A172 (cell line): Measurements from ENCODE around the gene SCG3. TPM values are rescaled to one million over a fixed set of nuclear protein-coding genes. Genes with fewer than 3 reads are reported as not detected.

Experiments used
- DNase-seq: peaks from one replicate; pipeline ENCODE4 v3.0.0-alpha.2; 2015; ENCODE audit warnings: low spot score
- total RNA-seq: library from RNA; depleted of rRNA; stranded (reverse); fragments of >200 nt; shearing (Covaris generic); gene quantifications from 2 replicates; pipeline ENCODE4 v1.2.3, GENCODE V29; 2014

The SCG3 gene
- total RNA-seq, 1 experiment from 2014 or later: not detected

DNA sequence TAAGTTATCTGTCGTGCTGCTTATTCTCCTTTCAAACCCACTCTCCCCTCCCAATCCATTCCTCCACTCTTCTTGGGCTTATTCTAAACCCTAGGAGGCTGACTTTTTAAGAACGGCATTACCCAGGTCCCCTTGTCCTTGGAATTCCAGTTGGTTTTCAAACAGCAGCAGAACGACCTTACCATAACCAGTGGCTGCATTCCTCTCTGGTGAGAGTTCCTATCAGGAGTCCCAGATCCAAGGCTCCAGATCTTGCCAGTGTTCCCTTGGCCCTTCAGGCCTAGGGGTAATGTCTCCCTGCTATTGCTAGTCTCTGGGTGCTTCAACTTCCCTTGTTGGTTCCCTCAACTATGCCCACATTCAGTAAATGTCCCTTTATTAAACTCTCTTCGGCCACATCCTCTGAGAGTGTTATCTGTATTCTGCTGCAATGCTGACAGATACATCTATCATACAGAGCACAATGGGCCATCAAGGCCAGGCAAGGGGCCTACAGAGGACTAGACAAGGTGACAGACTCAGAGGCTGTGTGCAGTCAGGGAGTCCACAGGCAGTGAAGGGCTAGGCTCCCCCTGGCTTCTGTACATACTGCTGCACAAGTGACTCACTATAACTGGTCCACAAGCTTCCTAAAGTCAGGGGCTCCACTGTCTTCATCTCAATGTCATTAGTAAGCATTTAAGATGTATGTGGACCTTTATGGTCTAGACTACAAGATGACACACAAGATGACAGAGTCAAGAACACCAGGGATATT, 46.0 kb downstream of the SCG3 start:
- no peak for DNase-seq

DNA sequence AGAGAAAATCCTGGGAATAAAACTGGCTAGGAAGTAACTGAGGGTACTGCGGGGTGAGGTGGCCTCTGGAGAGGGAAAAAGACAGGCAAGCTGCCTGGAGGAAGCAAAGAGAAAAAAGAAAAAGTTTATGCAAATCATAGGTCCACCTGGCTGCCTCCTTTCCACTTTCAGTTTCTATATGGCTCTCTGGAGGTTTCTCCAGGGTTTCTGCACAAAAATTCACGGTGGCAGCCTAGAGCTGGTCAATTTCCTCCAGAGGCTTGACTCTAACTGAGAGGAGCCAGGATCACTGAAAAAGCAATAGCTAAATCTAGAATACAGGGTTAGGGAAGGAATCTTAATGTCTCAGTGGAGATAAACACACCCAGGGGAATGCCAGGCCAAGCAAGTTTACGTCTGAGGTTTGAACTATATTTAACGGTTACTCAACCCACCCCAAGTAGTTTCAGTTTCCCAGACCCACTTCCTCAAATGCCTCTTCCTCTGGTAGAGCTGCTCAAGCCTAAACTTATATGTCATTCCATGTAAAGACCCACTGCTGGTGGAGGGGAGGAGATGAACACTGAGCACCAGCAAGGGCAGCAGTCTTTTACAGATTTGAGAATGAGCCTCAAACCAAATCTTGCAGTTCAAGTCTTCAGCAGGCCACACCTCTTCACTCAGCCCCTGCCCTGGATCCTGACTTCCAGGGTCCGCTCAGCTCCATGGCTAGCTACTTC, 50.4 kb downstream of the SCG3 start:
- DNase-seq: peak; percentile 26

DNA sequence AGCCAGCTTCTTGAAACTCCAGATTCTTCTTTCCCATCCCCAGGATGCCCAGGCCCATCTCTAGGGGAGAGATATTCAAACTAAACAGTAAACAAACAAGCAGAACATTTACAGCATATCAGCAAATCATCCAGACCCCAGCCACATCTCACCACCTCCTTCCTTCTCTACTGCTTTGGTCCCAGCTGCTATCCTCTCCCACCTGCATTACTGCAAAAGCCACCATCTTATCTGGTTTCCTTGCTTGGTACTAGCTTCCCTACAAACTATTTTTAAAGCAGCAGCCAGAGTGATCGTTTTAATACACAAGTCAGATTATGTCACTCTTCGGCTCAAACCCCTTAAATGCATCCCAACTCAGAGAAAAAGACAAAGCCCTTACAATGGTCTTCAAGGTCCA, 51.3 kb downstream of the SCG3 start:
- no peak for DNase-seq

DNA sequence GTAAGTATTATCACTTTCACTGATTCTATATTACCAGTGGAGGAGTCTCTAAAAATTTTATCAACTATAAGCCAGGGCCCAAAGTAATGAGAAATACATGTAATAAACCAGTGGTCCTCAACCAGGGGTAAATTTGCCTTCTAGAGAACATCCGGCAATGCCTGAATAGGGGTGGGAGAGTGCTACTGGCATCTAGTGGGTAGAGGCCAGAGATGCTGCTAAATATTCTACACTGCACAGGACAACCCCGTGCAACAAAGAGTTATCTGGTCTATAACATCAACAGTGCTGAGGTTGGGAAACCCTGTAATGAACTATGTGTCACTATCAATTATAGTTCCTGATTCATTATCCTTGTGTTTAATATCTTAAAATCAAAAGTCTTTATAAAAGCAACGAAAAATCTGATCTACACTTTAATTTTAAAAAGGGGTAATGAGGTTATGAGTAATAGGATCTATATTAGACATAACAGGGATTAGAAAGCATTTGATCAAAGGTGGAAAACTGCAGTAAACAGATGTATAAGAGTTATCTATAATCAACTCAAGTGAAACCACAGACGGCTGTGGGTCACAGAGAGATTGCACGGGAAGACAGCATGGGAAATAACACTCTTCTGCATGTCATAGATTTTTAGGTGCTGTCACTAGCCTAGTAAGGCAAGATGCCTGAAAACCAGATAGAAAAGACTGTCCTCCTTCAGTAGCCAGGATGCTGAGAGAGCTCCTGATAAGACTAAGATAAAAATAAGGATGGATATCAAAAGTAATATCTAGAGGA, 54.1 kb downstream of the SCG3 start:
- DNase-seq: no peak

DNA sequence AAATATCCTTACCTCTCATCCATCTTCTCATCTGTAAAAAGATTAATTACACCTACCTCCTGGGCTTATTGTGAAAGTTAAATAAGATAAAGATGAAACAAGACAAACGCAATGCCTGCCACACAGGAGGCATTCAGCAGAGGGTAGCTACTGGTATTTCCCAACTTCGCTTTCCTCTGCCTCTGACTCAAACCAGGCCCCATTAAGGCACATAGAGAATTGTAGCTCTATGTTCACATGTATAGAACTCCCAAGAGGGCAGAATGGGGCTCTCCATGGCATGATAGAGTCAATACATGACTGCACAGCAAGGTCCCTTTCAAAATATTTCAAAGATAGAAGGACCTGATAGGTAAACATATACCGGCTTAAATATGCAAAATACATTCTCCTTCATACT, 54.8 kb downstream of the SCG3 start:
- DNase-seq: no peak

DNA sequence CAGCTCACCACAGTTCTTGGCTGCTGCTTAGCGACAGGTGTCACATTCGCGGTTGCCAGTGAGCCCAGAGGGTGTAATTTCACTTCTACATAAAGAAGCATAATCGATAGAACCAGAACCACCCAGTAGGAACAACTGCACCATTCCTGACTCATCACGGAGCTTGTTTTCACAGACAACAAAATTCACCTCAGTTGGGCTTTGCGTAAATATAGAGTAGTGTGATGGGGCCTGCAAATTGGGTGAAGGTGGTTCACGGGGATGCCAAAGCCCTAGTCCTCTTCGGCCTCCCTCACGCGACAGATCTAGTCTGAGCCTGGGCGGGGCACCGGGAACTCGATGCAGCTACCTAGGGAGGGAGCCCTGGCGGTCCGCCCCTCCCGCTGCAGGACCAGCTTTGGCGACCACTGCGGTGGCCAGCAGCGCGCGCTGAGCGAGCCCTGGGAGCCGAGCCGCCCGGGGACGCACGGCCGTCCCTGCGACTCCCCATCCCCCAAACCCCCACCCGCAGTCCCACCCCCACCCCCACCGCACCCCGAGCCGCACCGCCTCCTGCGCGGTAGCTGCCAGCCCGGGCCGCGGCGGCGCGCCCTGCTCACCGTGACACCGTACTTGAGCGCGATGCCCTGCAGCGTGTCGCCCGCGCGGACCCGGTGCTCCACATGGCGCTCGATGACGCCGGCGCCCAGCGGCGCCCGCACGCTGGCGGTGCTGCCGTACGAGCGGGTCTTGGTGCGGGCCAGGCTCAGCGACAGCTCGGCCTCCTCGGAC, 55.6 kb downstream of the SCG3 start:
- DNase-seq: no peak

DNA sequence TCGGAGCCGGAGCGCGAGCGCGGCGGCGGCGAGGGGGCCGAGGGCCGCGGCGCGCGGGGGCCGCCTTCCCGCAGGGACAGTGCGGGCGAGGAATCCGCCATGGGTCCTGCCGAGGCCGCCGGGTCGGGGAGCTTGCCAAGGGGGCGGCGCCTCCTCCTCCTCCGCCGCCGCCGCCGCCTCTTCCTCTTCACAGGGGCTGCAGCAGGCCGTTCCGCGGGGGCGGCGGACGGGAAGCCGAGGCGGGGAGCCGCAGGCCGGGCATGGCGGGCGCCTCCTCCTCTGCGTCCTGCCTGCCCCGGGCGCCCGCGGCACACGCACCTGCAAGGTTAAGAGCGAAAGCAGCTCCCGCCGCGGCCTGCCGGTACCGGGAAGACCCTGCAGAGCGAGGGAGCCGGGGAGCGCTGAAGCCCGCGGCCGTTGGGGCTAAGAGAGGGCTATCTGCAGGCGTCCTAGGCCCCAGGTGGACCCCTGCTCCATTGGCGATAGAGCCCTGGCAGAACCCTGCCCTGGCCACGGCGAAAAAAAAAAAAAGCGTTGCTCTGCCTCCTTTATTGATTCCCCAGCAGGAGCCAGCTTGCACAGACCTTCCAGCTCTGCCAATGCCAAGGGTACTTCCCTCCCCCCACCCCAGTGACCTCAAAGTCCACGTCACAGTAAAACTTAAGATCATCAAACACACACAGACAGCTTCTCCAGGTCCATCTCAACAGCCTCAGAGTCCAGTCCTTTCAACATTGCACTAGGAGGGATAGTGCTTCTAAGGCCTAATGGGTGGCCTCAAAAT, 56.4 kb downstream of the SCG3 start, which contains the start of gene LYSMD2:
Gene LYSMD2, minus strand, starts transcription at position 134 of the 784 bp plus-strand sequence. Its CDS starts 33 bp downstream, at position 101.
- DNase-seq: no peak

DNA sequence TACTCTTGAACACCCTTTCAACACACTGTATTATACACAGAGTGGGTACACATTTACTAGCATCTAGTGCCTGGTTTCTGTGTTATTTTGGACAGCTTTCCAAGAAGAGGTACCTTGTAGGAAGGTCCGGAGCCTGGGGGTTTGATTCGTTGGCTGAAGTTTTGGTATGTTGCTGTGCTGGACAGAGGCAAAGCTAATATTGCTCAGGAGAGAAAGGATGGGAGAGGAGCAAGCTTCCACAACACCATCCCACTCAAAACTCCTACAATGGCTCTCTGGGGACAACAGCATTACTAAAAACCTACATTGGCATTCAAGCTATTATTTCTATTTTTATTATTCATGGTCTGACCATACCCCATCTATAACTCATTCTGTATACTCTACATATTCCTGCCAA, 57.2 kb downstream of the SCG3 start:
- no peak for DNase-seq

DNA sequence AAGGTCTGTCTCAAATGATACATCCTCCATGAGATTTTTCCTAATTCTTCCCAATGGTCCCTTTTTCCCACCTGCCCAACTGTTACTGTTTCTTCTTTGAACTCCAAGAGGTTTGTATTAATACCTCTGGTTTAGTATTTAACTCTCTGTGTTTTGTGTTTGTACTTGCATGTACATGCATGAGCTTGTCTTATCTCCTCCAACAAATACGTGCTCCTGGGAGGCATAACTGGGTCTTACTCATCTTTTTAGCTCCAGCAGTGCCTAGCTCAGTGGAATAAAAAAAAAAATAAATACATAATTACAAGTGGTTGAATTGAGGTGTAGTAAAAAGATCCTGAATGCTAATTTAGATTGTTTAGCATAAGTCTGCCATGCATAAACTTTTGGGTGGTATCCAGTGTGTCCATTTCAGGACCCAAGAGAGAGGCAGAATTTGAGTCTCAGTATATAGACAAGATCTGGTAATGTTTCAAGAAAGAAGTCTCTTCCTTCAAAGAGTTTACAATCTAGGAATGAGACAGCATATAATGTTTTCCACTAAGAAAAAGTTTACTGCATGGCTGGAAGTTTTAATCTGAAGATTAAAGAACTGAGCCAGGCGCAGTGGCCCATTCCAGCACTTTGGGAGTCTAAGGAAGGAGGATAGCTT, 57.9 kb downstream of the SCG3 start:
- DNase-seq: no peak

DNA sequence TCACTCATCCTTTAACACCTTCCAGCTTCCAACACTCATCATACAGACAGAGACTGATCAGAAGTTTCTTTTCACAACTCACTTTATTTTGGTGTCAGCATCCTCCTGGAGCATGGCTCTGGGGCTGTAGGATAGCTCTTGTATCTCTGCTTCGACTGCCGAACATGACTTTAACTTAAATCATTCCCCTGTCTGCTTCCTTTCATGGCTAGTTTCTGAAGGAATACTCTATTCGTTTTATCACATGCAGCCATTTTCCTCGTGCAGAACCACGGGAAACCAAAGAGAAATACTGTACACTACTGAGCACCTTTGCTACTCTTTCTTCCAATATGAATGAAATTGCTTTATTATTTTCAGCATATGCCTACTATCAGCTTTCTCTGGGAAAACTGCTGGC, 68.0 kb downstream of the SCG3 start:
- DNase-seq: no peak

DNA sequence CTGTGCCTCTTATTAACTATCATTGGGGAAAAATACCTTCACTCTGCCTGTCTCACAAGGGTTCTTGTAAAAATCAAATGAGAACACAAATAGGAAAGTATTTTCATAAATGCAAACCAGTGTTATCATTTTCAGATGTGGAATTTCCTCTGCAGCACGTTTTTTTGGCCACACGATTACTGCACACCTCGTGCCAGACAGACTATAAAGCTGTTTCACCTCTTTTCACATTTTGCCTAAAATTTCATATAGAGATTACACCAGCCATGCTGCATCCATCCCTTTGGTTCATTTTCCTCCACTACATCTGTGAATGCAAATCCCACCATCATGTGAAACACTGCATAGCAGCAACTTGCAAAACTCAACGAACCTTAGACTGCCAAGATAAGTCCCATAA, 68.9 kb downstream of the SCG3 start:
- DNase-seq: no peak

DNA sequence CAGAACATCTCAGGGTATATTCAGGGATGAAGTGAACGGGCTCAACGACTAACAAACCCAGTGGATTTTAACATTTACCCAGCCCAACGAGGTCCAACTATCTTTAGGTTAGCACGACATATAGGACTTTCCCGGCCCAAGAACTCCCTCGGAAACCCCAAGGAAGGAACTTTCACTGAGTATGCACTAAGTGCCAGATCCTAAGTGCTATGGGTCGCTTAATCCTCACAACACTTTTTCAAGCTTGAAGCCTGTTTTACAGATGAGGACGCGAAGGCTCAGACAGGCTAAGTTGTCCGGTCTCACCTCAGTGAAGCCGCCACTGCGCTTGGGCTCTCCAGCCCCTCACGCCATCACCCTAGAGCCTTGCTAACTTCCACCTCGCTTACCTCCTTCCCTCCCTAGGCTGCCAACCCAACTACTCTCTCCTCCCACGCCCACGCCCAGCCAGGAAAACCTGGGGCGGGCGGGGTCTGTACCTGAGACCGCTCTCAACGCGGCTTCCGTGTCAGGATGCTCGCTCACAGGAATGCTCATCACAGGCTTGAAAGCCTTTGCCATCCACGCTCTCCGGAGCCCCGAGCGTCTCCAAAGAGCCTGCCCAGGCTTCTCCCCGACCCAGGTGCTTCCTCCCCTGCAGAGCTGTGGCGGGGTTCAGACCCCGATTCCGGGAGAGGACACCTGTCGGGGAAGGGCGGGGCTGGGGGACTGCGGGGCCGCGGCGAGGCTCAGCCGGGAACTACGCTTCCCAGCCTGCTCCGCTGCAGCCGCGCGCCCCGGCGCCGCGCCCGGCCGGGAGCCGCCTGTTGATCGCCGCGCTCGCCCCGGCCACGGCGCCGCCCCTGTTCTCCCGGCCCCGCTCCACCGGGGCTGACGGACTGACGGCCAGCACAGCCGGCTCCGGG, 69.7 kb downstream of the SCG3 start, which contains the start of gene TMOD2:
Gene TMOD2, plus strand, starts transcription at position 806 of the 905 bp plus-strand sequence. CDS start 14,845 bp downstream, outside the sequence.
- DNase-seq: no peak

DNA sequence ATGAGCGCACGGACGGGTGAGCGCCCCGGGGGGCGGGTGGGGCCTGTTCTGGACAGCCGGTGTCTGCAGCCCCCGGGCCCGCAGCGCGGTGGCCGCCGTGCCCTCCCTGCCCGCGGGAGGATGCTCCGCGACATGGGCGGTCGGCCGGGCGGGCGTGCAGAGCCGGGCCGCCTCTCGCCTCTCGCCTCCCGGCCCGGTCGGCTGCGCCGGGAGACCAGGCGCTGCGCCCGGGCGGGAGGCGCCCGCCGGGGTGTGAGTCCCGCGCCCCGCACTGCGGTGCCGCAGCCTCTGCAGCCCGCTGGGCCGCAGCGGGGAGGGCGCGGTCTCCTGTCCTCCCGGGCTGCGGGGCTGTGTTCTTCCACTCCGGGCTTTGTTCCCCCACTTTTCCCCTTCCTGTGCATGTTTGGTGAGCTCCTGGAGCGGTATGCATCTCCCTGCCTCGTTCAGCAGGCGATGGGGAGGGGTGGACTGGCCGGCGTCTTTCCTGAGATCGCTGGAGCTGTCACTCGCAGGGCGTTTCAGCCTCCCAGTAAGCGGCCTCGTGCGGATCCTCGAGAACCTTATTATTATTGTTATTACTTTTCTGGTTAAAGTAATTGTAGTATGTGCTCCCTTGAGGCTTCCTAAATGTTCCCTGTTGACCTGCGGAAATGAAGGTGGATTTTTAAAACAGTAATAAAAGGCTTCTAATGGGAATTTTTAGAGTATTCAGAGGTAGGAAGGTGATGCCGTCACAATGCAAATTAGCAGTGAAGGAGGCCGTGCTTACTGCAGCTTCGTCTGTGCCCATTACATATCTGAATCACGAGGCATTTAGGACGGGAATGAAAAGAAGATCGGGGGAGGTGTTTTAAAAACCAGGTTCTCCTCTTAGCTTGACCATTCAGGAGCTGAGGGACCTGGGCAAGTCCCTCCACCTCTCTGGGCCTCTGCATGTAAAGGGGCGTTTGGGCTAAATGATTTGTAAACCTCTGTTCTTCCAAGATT, 70.7 kb downstream of the SCG3 start:
- DNase-seq: no peak

DNA sequence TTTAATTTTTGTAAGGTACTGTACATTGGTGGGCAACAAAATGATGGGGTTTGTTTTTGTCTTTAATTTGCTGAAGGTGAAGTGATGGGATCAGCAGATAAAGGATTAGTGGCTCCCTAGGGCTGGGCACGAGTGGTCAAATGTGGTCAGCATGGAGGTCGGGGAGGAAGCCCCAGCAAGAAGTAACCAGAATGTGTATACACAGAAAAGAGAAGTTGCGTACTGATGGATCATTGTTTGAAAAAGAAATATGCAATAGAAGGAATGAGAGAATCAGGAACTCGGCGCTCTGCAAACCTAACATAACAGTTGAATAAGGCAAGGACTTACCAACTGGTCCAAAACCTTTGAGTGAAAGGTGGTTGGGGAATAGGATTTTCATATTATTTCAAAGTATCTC, 71.6 kb downstream of the SCG3 start:
- DNase-seq: no peak

DNA sequence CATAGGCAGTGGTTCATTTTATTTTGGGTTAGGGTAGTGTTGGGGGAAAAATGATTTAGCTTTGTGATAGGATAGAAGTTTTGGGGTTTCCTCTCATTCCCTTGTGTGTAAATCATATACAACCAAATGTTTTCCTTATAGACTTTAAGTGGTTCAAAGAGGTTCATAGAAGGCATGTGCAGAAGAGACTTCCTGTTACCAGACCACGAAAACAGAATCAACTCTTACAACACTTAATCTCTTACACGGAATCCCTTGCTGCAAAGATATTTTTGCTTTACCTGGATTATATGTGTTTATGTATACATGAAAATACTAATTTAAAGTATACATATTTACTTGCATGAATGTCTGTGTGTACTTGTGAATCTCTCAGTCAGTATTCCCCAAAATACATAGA, 73.0 kb downstream of the SCG3 start:
- DNase-seq: no peak

DNA sequence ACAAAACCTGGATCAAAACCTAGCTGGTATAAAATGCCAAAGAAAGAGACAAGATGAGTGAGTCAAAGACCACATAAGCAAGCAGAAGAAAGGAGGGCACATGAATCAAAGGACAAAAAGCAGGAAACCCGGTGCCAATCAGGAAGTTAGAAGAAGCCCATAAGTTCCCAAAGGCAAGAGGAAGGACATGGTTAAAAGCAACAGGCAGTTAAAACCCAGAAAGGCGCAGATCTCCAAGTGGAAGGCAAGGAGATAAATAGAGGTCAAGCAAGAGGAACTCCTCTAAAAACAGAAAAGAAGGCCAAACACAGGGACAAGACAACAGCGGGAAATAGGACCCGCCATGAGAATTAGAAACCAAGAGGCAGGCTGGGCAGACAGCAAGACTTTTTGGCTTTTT, 74.5 kb downstream of the SCG3 start:
- no peak for DNase-seq

DNA sequence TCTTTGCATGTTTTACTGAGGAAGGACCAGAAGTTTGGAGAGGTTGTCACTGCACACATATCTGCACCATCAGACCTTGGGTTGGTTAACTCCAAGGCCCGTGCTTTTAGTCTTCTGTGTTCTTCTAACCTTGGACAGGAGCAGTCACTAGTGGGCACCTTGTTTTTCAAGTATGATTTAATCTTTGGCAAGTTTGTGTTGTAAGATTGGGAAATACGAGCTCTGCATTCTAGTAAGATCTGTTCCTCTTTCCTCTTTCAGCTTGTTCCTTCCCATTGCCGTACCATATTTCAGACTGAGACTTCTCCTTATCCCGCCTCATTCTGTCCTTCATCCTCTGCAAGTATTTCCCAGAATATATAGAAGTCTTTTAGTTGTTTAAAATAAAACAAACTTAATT, 75.2 kb downstream of the SCG3 start:
- no peak for DNase-seq

DNA sequence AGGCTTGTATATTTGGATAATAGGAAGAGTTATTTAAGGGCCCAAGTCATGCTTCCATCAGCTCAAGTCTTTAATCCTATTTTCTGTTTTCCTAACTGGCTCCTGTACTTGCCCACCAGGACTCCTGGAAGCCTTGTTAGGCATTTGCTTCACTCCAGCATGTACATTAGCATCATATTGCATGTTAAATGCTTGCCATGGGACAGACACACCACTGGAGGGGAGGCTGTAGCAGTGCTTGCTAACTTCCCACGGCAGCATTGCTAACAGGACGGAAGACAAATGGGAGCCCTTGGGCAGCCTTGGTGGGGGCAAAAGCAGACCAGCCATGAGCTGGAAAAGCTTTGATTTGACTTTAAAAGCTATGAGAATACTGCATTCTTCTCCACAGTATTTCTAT, 76.1 kb downstream of the SCG3 start:
- DNase-seq: no peak
